Activated CD4-positive, alpha-beta T cell treated with anti-CD3 and anti-CD28 coated beads for 48 hours (primary cell): Measurements from ENCODE around the gene LSM4.
"Not testable (repeated sequence)": the region's sequence is repeated elsewhere in the genome, so short reads cannot be mapped to it uniquely, and the experiment has no call there.

Experiments used
- DNase-seq: peaks from one replicate; pipeline ENCODE4 v3.0.0-alpha.2; 2020

LSM4 gene

GRCh38 chr19:18340190-18340989 is 17.5 kb upstream of the LSM4 start, which contains the start of gene PGPEP1:
Gene PGPEP1 (plus strand): TSS chr19:18340598. CDS start chr19:18340682, 84 bp downstream.
- peak; percentile 72 for DNase-seq

- DNase-seq, result no peak
Measured at GRCh38 chr19:18339723-18340122, 16.8 kb upstream of the LSM4 start.

DNA sequence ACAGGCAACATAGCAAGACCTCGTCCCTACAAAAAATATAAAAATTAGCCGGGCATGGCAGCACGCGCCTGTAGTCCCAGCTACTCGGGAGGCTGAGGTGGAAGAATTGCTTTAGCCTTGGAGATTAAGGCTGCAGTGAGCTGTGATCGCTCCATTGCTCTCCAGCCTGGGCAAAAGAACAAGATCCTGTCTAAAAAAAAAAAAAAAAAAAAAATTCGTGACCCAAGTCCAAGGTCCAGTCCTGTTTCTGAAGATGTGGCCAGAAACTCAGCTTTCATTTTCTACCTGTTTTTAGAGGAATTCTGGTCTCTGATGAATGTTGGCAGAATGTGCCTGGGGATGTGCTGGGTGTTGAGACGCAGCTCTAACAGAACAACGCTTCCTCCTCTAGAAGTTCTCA is 15.7 kb upstream of the LSM4 start:
- no peak for DNase-seq

DNA sequence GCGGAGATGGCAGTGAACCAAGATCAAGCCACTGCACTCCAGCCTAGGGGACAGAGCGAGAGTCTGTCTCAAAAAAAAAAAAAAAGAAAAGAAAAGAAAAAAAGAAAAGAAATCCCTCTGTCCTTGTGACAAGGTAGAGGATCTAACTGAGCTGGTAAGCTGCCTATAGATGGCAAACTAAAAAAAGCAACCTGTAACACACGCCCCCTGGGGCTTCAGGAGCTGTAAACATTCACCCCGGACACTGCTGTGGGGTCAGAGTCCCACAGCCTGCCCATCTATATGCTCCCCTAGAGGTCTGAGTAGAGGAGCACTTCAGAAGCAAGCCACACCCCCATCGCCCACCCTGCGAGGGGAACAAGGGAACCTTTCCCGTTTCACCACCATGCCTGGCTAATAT is 13.2 kb upstream of the LSM4 start:
- DNase-seq, result no peak

- no peak for DNase-seq
Measured at GRCh38 chr19:18333680-18334079, 10.8 kb upstream of the LSM4 start.

DNA sequence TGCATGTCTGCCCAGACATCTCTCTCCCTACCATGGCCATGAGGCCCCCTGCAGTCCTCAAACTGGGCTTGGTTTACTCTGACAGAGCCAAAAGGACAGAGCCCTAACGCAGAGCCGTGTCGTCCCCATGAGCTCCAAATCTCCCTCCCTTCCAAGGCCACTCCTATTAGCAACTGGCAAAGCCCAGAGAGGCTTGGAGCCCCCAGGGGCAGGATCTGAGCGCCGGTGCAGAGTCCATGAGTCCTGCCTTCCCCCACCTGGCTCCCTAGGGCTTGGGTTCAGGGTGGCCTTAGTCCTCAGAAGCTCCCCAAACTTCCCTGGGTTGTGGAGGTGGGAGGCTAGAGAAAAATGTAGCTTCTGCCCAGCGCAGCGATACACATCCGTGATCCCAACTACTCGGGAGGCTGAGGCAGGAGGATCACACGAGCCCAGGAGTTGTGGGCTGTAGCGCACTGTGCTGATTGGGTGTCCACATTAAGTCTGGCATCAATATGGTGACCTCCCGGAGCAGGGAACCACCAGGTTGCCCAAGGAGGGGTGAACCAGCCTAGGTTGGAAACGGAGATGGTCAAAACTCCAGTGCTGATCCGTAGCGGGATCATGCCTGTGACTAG is 10.1 kb upstream of the LSM4 start:
- no peak for DNase-seq

DNA sequence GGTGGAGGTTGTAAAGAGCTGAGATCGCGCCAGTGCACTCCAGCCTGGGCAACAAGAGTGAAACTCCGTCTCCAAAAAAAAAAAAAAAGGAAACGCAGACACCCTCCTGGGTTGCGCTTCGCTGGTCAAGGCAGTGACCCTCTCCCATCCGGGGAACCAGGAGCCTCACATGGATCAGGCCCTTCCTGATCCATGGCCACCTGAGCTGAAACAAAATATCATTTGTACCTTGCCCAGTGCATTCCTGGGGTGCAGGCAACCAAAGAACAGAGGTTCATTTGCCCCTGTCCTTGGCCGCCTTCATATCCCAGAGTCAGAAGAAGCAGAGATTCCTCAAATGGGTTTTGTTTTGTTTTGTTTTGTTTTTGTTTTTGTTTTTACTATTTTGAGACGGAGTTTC is 8.0 kb upstream of the LSM4 start:
- no peak for DNase-seq

- no peak for DNase-seq
Measured at GRCh38 chr19:18329035-18329376, 6.1 kb upstream of the LSM4 start.

DNA sequence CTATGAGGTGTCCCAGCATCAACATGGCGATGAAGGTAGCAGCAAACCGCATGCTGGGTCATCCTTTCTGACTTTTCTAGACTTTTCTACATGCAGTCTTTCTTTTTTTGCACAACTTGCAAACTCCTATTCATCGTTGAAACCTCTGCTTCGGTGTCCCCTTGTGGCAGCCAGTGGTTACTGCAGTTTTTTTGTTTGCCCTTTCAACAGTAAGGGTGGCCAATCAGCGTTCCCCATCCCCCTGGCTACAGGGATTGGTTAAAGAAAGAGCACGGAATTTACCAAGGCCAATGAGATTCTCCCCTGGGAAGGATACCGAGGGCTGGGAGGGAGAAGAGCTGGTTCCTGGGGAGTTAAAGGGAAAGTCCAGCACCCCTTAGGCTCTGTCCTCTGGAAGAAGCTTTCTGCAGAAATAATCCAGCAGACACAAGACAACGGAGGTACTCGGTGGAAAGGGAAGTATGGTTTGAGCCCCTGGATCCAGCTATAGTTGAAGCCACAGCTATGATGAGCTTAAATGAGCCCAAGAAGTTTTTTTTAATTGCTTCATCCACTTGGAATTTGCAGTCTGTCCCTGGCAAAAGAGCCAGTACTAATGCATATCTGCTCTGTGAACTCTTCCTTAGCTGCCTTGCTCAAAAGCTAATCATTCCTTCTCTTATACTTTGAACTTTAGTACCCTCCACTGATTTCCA is 5.6 kb upstream of the LSM4 start:
- peak; percentile 92 for DNase-seq

GRCh38 chr19:18326772-18327171 is 3.9 kb upstream of the LSM4 start:
- no peak for DNase-seq

DNA sequence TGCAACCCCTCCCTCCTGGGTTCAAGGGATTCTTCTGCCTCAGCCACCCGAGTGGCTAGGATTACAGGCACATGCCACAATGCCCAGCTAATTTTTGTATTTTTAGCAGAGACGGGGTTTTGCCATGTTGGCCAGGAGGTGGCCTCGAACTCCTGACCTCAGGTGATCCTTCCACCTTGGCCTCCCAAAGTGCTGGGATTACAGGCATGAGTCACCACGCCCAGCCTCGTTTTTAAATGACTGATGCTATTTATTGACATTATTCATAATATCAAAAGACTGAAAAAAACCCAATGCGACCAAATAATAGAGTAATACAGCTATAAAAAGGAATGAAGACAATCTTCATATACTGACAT is 1.5 kb upstream of the LSM4 start:
- not testable (repeated sequence) for DNase-seq

DNA sequence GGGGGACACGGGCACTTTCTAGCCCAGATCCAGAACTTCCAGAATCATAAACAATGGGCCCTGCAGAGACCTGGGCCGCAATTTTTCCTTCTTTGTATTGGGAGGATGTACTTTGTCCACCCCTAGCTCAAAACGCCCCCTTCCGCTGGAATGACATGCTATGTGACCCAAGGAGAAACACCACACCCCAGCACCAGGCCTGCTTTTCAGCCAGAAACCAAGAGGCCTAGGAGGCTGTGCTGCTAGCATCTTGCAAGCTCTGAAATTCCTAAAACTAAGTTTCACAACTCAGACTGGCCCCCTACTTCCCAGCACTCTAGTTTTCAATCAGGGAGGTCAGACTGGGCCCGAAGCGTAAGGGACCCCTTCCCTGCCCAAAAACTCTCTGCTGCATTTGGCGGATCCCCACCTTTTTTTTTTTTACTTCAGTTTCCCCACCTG is 538 bp downstream of the LSM4 start:
- peak; percentile 70 for DNase-seq

DNA sequence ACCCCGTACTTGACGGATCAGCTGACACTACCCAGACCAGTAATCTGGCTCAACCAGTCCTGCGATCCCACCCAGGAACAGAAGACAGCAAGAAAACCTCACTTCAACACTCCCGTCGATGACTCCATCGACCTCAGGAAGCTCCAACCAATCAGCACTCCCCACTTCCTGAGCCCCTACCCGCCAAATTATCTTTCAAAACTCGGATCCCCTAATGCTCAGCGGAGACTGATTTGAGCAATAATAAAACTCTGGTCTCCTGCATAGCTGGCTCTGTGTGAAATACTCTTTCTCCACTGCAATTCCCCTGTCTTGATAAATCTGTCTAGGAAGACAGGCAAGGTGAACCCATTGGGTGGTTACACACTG is 1.2 kb downstream of the LSM4 start:
- peak; percentile 56 for DNase-seq

DNA sequence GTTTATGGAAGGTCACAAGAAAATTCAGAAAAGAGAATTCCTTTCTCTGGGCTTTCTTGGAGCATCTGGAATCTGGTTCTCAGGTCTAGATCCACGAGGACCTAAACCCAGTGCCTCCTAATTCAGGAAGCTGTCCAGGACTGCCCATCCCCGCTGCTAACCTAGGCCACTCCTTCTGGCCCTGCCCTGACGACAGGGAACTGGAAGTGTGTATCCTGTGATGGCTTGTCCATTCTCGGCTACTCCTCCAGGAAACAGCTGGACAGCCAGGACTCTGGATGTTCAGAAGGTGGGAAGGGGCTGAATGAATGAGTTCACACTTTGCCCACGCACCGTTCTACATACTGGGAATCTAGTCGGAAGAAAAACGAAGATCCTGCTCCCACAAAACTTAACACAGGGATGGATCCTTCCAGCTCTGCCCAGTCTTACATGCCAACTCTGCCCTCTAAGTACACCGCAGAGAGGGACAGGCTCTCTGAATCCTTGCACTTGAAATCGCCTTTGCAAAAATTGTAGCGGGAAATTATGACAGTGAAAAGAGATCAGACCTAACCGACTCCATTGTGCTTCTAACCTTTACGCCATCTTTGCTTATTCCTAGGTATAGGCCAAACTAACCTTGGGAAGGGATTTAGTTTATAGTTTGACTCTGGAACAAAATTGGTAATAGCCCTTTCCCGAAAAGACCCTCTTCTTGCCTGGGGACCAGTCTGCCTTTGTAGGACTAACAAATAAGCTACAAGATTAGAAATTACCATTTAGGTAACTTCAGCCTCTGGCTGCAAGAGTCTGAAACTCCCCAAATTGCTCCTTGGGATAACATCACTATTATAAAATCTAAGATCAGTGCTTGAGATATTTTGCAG is 1.8 kb downstream of the LSM4 start:
- no peak for DNase-seq

DNA sequence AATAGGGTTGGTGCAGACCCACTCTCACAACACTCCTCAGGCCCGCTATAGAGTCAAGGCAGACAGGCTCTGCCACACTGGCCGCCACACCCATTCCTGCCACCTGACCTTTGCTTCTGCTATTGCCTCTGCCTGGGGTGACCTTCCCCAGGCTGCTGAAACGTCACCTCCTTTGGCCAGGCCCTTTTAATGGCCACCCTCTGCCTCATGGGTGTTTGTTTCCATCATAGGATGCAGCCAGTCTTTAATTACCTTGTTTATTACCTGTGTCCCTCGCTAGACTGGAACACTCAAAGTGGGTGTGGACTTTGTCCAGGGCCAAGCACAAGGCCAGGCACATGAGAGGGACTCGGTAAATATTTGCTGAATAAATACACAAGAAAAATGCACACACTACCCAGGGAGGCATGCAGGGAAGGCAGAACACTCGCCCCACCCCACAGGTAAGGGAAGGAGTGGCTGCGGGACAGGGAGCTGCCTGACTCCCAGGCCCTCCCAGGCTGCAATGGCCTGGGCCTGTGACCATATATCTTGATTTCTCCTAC is 3.2 kb downstream of the LSM4 start:
- DNase-seq, result no peak

DNA sequence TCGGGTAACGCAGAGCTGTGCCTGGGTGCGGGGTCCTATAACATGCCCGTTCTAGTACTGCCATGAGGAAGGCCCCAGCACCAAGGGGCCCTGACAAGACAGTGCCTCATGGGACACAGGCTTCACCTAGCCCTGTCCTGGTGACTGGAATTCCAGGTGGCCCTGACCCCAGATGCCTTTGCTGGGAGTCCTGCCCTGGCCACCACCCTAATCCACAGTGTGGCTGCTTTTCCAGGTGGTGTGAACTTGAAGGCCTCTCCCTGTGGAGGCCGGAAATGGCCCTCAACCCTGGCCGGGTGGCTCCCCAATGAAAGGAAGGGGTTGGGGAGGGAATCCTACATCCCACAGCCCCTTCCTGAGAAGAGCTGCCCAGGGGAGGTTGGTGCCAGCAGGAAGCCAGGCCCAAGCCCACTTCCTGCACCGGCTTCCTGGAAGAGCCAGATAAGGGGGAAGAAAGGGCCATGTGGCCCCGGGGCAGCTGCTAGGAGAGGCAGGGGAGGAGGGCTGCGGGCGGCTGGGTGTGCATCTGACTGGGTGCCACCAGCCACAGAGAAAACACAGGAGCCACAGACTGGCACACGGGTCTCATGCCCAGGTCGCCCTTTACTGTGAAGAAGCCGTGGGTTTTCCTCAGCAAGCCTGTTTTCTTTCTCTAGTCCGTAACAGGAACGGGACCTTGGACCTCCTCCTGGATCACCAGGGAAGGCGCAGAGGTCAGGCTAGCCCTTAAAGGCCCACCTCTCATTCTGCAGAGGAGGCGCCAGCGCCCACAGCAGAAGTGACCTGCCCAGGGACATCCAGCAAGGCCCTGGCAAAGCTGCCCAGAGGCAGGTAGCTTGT is 4.7 kb downstream of the LSM4 start:
- peak; percentile 64 for DNase-seq

- no peak for DNase-seq
Measured at GRCh38 chr19:18313398-18313797, 9.5 kb downstream of the LSM4 start.

DNA sequence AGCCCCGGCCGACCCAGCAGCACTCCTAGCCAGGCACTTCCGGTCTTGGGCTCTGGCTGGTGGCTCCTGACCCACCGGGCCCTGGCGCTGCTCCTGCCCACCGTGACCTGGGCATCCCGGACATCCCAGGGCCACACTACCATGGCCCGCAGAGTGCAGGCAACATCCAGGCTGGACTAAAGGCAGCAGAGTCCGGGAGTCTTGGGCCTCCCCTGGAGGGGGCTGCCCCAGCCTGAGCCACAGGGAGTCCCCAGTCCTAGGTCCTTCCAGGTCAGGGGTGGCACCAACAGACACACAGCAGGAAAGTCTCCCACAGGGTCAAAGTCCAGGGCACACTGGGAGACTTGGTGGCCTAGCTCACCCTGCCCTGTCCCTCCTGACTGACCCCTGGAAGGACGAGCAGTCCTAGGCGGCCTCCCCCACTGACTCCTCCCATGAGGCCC is 10.8 kb downstream of the LSM4 start:
- DNase-seq, result no peak

- no peak for DNase-seq
Measured at GRCh38 chr19:18311502-18312091, 11.3 kb downstream of the LSM4 start.

- DNase-seq, result no peak
Measured at GRCh38 chr19:18310966-18311365, 11.9 kb downstream of the LSM4 start.

- DNase-seq, result no peak
Measured at GRCh38 chr19:18310118-18310909, 12.6 kb downstream of the LSM4 start.
